Measurements from ENCODE around the gene PGPEP1.

Gene PGPEP1

DNA sequence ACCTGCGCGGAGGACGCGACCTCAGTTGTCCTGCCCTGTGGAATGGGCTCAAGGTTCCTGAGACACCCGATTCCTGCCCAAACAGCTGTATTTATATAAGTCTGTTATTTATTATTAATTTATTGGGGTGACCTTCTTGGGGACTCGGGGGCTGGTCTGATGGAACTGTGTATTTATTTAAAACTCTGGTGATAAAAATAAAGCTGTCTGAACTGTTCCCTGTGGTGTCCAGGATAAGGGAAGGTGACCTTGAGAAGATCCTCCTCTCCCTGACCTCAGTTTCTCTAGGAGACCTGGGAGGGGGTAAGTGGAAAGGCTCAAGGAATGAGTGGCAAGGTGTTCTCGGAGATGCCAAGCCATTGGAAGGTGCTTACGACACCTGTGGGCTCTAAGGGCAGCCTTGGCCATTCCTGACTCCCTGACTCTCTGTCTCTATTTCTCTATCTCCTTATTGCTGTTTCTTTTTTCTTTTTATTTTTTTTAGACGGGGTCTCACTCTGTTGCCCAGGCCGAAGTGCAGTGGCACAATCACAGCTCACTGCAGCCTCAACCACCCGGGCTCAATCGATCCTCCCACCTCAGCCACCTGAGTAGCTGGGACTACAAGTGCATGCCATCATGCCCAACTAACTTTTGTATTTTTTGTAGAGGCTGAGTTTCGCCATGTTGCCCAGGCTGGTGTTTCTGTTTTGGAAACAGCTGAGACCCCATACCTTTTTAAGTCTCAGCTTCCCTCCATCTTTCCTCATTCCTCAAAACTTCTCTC lies 48.7 kb downstream of the PGPEP1 start:
- in situ Hi-C loops (cut with MboI; ENCODE audit: low sequenced_read_pairs) = no loop called here

DNA sequence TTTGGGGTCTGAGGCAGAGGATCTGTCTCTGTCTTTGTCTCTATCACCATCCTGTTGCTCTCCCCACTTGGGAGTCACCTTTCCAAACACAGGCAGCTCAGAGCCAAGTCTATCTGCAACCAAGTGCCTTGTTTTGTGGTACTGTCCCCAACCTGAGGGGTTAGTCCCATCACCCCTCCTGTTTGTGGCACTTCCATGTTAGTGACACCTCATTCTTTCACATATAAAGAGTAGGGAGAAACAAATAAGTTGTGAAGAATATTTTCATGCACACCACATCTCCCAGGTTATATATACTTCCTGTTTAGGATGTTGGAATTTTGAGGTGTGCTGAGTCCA lies 49.3 kb downstream of the PGPEP1 start:
- in situ Hi-C loops (cut with MboI; ENCODE audit: low sequenced_read_pairs) = no loop called here

DNA sequence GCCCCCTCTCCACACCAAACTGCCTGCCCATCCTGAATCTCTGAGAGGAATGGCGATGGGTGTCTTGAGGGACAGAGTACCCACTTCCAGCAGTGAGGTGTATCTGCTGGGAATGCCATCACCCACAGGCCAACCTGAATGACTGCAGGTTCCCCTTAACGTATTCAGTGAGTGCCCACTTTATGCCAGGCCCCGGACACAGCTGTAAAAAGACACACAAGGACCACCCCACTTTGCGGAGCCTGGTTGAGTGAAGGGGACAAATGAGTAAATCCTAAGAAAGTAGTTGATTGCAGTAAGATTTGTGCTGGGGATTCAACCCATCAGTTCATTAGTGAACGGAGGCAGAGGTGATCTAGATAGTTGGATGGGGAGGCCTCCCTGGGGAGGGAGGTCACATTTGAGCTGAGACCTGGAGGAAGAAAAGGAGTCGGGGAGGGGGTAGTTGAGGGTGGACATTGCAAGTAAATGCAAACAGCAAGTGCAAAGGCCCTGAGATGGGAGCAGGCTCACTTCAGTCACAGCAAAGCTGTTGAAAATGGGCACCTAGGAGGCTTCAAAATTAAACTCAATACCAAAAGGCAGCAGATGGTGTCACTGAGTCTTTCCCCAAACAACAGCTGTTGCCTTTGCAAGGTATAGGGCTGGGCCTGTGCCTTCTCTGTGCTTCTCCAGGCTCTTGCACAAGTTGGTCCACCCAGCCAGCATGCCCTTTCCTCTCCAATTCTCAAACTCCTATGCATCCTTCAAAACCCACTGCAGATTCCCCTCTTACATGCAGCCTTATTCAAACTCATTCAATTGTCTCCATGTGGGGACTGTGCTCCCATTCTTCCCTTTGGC lies 49.9 kb downstream of the PGPEP1 start:
- in situ Hi-C loops (cut with MboI; ENCODE audit: low sequenced_read_pairs) = no loop called here

DNA sequence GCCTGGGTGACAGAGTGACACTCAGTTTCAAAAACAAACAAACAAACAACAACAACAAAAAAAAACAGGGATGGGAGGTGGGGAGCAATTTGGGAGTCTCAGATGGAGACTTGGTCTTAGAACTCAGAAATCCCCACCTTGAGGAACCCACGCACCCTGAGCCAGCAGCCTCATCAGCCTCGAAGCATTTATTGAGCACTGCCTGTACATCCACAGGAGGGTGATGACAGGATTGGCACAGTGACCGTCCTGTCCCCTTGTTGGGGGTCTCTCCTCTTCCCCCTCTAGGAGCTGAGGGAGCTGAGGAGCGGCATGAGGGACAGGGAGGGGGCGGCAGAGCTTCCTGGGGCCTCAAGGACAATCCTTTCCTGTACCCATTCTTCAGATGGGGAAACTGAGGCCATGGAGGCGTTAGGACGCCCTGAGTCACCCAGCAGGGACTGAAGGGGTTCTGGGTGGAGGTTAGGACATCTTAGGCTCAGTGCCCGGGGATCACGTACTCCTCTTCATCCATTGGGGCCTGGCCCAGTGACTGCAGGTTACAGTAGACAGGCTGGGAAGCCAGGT lies 51.2 kb downstream of the PGPEP1 start:
- in situ Hi-C loops (cut with MboI; ENCODE audit: low sequenced_read_pairs) = no loop called here

DNA sequence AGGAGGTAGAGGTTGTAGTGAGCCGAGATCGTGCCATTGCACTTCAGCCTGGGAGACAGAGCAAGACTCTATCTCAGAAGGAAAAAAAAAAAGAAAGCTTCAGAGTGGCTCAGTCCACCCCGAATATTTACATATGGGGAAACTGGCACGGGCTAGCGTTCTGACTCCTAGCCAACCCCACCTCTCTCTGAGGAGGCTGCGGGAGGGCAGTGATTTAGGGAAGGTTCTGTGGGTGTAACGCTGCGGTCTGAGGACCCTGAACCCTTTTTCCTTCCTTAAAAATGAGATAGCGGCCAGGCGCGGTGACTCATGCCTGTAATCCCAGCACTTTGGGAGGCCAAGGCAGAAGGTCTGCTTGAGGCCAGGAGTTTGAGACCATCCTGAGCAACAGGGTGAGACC lies 52.0 kb downstream of the PGPEP1 start:
- in situ Hi-C loops (cut with MboI; ENCODE audit: low sequenced_read_pairs) = no loop called here

DNA sequence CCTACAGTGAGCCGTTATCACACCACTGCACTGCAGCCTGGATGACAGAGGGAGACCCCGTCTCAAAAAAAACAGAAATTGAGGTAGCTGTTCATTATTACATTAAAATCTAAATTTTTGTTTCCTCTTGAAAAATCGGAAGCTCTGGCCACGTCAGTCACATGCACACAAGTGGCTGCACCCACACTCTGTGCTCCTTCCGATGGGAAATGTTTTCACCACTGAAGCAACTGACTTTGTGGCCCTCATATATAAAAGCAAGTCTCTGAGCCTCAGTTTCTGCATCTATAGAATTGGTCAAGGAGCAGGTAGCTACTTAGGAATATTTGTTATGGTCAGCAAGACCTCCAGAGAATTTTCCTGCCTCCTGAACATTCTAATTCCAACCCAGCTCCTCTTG lies 52.5 kb downstream of the PGPEP1 start:
- in situ Hi-C loops (cut with MboI; ENCODE audit: low sequenced_read_pairs) = no loop called here

DNA sequence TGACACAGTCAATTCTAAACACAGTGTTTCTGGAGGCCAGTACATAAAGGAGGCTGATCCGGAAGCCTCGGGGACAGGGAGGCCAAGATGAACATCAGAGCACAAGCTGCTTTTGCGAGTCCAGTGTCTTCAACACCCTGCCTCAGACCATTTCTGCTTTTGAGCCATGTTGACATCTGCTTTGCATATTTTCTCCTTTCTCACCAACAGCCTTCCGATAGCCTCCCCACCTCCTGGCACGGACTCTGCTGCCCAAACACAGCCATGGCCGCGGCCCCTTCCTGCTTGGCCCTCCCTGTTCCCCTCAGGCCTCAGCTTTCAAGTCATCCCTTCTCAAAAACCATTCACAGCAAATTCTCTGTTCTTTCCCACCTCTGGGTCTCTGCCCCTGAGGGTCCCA lies 53.4 kb downstream of the PGPEP1 start:
- in situ Hi-C loops (cut with MboI; ENCODE audit: low sequenced_read_pairs) = no loop called here

DNA sequence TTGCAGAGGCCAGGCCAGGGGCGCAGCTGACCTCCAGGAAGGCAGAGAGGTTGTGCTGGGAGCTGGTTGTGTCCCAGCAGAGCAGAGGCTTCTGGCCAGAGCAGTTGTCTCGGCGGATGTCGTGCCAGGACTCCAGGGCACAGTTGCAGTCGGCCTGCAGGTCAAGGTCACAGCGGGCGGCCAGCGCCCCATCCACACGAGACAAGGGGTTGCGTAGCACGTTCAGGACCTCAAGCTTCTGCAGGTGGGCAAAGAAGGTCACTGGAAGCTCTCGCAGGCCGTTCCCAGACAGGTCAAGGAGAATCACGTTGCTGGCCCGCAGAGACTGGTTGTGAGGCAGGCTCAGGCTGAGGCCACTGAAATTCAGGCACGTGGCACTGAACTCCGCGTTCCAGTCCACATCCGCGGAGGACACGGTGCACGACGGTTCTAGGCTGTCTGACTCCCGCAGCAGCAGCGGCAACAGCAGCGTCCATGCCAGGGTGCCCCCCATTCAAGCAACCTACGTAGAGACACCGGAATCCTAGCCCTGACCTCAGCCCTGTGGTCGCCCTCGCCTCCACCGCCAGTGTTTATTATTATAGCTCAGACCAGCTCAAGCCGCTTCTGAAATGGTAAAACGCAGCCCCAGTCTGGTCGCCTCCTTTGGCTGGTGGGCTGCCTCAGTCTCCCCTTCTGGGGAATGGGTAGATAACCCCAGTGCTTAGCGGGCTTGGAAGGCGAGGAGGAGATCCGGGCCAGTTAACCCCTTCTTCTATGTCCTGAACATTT lies 56.3 kb downstream of the PGPEP1 start:
- in situ Hi-C loops (cut with MboI; ENCODE audit: low sequenced_read_pairs) = no loop called here

DNA sequence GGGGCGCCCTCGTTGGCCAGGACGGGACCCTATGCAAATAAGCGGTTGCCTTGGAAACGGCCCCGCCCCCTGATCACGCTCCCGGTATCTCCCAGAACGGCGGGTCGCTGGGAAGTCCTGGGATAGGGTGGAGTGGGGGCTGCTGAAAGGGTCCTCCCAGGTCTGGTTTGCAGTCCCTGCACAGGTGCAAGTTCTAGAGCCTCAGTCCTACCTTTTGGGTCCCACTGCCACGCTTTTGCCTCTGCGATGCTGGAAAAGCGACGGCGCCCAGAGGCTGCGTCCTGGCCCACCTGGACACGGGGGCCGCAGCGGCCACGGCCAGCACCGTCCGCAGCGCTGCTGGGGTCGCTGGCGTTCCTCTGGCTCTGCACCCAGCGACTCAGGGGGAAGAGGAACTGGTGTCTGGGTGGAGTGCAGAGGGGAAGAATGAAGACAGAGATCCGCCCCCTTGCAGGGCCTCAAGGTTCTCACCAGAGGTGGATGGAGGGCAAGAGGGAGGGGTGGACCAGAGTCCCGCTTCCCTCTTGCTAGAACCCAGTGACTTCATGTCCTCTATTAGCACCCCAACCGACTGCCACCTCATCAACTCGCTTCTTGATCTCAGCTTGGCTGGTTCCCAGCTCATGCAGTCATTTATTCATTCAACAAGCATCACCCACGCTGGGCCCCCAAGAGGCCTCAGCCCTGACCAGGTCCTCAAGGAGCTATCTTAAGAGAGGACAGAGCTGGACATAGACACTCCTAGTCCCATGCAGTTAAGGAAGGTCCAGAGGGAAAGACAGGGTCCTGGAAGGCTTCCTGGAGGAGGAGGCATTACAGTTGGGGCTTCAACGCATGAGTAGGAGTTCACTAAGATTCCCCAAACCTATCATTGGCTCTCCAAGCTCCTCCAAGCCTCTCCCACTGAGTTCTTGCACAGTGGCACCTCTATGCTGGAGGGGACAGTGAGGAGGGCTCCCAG lies 57.1 kb downstream of the PGPEP1 start, which contains the start of gene LRRC25:
Gene LRRC25 (minus strand): TSS at position 381 of the 961 bp plus-strand sequence. CDS start 659 bp downstream, outside the sequence.
- in situ Hi-C loops (cut with MboI; ENCODE audit: low sequenced_read_pairs) = no loop called here

DNA sequence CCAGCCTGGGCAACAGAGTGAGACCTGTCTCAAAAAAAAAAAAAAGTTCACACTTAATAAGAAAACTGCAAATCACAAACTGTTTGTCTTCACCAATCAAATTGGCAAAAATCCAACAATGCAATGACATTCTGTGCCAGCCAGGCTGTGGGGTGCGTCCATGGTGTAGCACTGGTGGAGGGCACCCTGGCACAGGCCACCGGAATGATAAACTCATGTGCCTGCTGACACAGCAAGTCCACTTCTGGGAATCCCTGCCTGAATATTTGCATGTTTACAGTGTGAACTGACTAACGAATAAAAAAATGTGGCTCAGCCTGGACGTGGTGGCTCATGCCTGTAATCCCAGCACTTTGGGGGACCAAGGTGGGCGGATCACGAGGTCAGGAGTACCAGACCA lies 58.6 kb downstream of the PGPEP1 start:
- in situ Hi-C loops (cut with MboI; ENCODE audit: low sequenced_read_pairs) = no loop called here

DNA sequence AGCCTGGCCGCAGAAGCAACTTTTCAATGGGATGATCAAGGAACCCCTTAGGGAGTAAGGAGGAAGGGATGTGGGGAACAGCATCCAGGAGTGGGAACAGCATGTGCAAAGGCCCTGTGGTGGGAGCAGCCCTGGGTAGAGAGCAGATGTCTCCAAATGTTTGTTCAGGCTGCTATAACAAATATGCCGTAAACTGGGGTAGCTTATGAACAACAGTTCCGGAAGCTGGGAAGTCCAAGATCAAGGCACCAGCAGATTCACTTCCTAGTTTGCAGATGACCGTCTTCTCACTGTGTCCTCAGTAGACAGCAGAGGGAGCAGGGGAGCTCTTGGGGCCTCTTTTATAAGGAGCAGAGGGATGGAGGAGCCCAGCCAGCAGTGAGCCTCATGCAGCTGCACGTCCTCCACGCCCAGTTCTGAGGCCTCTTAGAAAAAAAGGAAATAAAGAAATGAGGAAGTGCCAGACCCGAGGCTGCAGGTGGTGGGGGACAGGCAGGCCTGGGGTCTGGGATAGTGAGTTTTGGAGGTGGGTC lies 61.2 kb downstream of the PGPEP1 start:
- in situ Hi-C loops (cut with MboI; ENCODE audit: low sequenced_read_pairs) = loop anchor here (10.0 kb wide), 2 partner anchors 127 to 187 kb away; partner anchors contain the start of gene IQCN

DNA sequence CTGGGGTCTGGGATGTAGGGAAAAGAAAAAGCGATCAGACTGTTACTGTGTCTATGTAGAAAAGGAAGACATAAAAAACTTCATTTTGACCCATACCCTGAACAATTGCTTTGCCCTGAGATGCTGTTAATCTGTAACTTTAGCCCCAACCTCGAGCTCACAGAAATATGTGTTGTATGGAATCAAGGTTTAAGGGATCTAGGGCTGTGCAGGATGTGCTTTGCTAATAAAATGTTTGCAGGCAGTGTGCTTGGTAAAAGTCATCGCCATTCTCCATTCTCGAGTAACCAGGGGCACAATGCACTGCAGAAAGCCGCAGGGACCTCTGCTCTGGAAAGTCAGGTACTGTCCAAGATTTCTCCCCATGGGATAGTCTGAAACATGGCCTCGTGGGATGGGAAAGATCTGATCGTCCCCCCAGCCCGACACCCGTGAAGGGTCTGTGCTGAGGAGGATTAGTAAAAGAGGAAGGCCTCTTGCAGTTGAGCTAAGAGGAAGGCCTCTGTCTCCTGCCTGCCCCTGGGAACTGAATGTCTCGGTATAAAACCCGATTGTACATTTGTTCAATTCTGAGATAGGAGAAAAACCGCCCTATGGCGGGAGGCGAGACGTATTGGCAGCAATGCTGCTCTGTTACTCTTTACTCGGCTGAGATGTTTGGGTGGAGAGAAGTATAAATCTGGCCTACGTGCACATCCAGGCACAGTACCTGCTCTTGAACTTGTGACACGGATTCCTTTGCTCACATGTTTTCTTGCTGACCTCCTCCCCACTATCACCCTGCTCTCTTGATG lies 62.3 kb downstream of the PGPEP1 start:
- in situ Hi-C loops (cut with MboI; ENCODE audit: low sequenced_read_pairs) = loop anchor here (10.0 kb wide), 2 partner anchors 128 to 188 kb away; partner anchors contain the start of gene IQCN

DNA sequence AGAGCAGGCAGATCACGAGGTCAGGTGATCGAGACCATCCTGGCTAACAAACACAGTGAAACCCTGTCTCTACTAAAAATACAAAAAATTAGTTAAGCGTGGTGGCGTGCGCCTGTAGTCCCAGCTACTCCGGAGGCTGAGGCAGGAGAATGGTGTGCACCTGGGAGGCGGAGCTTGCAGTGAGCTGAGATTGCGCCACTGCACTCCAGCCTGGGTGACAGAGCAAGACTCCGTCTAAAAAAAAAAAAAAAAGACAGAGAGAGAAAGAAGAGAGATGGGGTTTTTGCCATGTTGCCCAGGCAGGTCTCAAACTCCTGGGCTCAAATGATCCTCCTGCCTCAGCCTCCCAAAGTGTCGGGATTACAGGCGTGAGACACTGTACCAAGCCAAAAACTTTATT lies 65.4 kb downstream of the PGPEP1 start:
- in situ Hi-C loops (cut with MboI; ENCODE audit: low sequenced_read_pairs) = loop anchor here (10.0 kb wide), 2 partner anchors 131 to 191 kb away; partner anchors contain the start of gene IQCN

DNA sequence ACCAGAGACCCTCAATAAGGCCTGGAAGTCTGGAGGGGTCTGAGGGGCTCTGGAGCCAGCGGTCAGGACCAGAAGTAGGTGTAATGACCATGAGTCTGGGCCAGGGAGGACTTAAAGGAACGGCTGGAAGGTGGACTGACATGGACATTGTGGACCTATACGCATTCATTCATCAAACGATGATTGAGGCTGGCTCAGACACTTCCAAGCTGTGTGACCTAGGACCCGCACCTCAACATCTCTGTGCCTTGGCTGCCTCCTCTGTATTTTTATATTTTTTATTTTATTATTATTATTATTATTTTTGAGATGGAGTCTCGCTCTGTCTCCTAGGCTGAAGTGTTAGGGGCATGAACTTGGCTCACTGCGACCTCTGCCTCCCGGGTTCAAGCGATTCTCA lies 66.4 kb downstream of the PGPEP1 start:
- in situ Hi-C loops (cut with MboI; ENCODE audit: low sequenced_read_pairs) = loop anchor here (10.0 kb wide), 2 partner anchors 132 to 192 kb away; partner anchors contain the start of gene IQCN

DNA sequence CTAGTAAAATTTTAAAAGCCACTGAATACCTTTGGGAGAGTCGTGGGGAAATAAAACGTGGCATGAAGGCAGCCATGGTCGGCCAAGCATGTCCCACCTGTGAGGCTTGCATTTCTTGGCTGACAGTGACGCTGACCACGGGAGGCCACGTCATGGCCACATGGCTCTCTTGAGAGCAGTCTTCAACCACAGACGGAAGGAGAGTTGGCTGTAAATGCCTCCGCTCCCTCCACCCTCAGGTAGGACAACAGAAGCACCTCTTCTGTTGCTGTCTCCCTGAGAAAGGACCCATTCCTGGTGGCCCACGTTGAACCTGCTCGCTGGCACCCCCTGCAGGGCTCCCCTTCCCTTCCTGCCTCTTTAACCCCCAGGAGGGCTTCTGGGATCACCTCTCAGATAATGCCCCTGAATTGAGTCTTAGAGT lies 67.7 kb downstream of the PGPEP1 start:
- in situ Hi-C loops (cut with MboI; ENCODE audit: low sequenced_read_pairs) = loop anchor here (10.0 kb wide), 2 partner anchors 133 to 193 kb away; partner anchors contain the start of gene IQCN

DNA sequence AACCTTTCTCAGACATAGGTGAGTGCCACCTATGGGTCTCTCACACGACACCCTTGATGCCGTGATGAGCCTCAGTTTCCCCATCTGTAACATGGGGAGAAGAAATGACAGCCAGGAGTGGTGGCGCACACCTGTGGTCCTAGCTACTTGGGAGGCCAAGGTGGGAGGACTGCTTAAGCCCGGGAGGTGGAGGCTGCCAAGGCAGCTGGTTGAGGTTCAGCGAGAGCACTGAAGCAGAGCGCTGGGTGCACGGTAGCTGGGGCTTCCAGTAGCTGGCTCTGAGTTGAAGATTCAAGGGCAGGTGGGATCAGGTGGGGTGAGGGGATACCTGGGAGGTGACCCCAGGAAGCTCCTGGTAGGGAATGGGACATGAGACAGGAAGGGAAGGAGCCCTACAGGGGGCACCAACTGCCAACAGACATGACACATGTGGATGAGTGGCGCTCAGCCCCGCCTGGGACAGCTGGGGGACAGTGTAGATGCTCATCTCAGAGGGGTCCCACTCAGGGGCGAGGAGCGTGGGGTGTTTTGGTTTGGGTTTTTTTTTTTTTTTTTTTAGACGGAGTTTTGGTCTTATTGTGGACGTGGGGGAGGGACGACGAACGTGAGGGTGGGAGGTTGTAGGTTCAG lies 72.3 kb downstream of the PGPEP1 start:
- in situ Hi-C loops (cut with MboI; ENCODE audit: low sequenced_read_pairs) = loop anchor here (10.0 kb wide), 1 partner anchor 218 kb away; the partner anchor contains the start of gene MPV17L2

DNA sequence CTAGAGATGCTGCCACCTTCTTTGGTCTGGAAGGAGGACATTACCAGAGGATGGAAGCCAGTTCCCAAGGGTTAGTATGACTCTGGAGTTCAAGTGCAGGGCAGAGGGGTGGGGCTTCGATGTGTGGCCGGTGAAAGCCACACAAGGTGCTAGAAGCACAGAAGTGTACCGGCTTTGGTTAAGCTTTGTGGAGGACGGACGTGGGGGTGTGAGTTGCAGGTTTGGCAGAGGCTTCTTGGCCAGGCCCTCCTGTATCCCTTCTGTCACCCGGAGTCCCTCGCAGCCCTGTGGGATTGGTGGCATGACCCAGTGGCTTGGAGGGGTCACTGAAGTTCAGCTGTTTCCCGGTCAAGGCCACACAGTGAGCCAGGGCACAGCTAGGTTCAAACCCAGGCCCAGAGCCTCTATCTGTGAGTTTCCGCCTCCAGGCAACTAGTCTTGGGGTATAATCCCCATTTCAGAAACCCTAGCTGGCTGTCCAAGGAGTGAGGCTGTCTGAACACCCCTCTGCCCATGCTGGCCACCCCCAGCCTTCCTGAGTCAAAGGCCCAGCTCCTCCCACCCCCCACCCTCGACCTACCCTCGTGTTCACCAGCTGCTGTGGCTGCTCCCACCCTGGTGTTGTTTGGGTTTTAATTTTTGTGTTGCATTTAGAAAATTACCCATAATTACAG lies 74.2 kb downstream of the PGPEP1 start:
- in situ Hi-C loops (cut with MboI; ENCODE audit: low sequenced_read_pairs) = loop anchor here (10.0 kb wide), 1 partner anchor 220 kb away; the partner anchor contains the start of gene MPV17L2
